ENCODE measurements around the gene GRIK5. TPM values are rescaled to one million over a fixed set of nuclear protein-coding genes. Genes with fewer than 3 reads are reported as not detected.
"Not testable (repeated sequence)": the region's sequence is repeated elsewhere in the genome, so short reads cannot be mapped to it uniquely, and the experiment has no call there.

The GRIK5 gene
- total RNA-seq, 1 donor = not detected

GRCh38 chr19:42040031-42040430 is 30.0 kb downstream of the GRIK5 start:
- TF ChIP-seq CTCF (IDR thresholded peaks at IDR 0.05; ENCODE audit: insufficient read depth, low read depth, low read length) = no peak
- no peak overlapping the region for H3K4me3 ChIP-seq (ENCODE audit: low read depth, low read length)
- DNase-seq (ENCODE audit: low read depth) = no peak

- no peak overlapping the region for H3K4me3 ChIP-seq (ENCODE audit: low read depth, low read length)
- no peak for DNase-seq (ENCODE audit: low read depth)
- TF ChIP-seq CTCF (IDR thresholded peaks at IDR 0.05; ENCODE audit: insufficient read depth, low read depth, low read length) = no peak
These were observed 31.3 kb downstream of the GRIK5 start for GRCh38 chr19:42038666-42039065.

GRCh38 chr19:42037649-42038048 is 32.4 kb downstream of the GRIK5 start:
- no peak for TF ChIP-seq CTCF (IDR thresholded peaks at IDR 0.05; ENCODE audit: insufficient read depth, low read depth, low read length)
- DNase-seq (ENCODE audit: low read depth) = no peak
- H3K4me3 ChIP-seq (ENCODE audit: low read depth, low read length) = no peak overlapping the region

GRCh38 chr19:42034640-42035391 is 35.2 kb downstream of the GRIK5 start:
- not testable (repeated sequence) for H3K4me3 ChIP-seq (ENCODE audit: low read depth, low read length)
- peak; percentile 93 for TF ChIP-seq CTCF (IDR thresholded peaks at IDR 0.05; ENCODE audit: insufficient read depth, low read depth, low read length)
- DNase-seq (ENCODE audit: low read depth) = peak; percentile 69

- no peak for TF ChIP-seq CTCF (IDR thresholded peaks at IDR 0.05; ENCODE audit: insufficient read depth, low read depth, low read length)
- DNase-seq (ENCODE audit: low read depth) = no peak
- H3K4me3 ChIP-seq (ENCODE audit: low read depth, low read length) = no peak overlapping the region
These were observed 36.6 kb downstream of the GRIK5 start for GRCh38 chr19:42033413-42033812.

GRCh38 chr19:42032431-42032830 is 37.6 kb downstream of the GRIK5 start:
- TF ChIP-seq CTCF (IDR thresholded peaks at IDR 0.05; ENCODE audit: insufficient read depth, low read depth, low read length) = no peak
- DNase-seq (ENCODE audit: low read depth) = no peak
- no peak overlapping the region for H3K4me3 ChIP-seq (ENCODE audit: low read depth, low read length)

Data from fibroblast of villous mesenchyme (primary cell).